CD4-positive, alpha-beta T cell treated with Interferon alpha-2 for 1 hour (primary cell): ENCODE results near the gene C1QTNF5.
"Not testable (repeated sequence)": the region's sequence is repeated elsewhere in the genome, so short reads cannot be mapped to it uniquely, and the experiment has no call there.

Experiments
- DNase-seq, 2 donors: peaks; one replicate each; pipeline ENCODE4 v3.0.0-alpha.2; 2020 to 2022

The C1QTNF5 gene

GRCh38 chr11:119340335-119341221, at the start of gene C1QTNF5:
Gene C1QTNF5 (minus strand): TSS chr11:119340883. CDS start chr11:119340397, 486 bp downstream.
- DNase-seq, result no peak

GRCh38 chr11:119389611-119390254, 49.0 kb upstream of the C1QTNF5 start:
- DNase-seq, result peak in 1 of 2 donors; percentile 15

- no peak for DNase-seq
Measured at GRCh38 chr11:119388103-119388502, 47.4 kb upstream of the C1QTNF5 start.

- no peak for DNase-seq
Measured at GRCh38 chr11:119384332-119384731, 43.6 kb upstream of the C1QTNF5 start.

- not testable (repeated sequence) for DNase-seq
Measured at GRCh38 chr11:119382513-119382912, 41.8 kb upstream of the C1QTNF5 start.

GRCh38 chr11:119382101-119382500, 41.4 kb upstream of the C1QTNF5 start:
- no peak for DNase-seq

- DNase-seq, result peak; percentile 95 to 97
Measured at GRCh38 chr11:119381181-119381988, 40.7 kb upstream of the C1QTNF5 start, which contains the start of gene USP2. Gene USP2 (minus strand): TSS chr11:119381690. CDS start chr11:119373480, 8,210 bp downstream.

- no peak for DNase-seq
Measured at GRCh38 chr11:119380827-119381180, 40.1 kb upstream of the C1QTNF5 start.

GRCh38 chr11:119380160-119380826, 39.6 kb upstream of the C1QTNF5 start:
- no peak for DNase-seq

GRCh38 chr11:119378851-119379465, 38.3 kb upstream of the C1QTNF5 start:
- DNase-seq, result no peak

GRCh38 chr11:119377961-119378667, 37.4 kb upstream of the C1QTNF5 start:
- DNase-seq, result no peak

- DNase-seq, result no peak
Measured at GRCh38 chr11:119377112-119377901, 36.6 kb upstream of the C1QTNF5 start.

GRCh38 chr11:119376197-119376847, 35.6 kb upstream of the C1QTNF5 start:
- DNase-seq, result no peak

GRCh38 chr11:119375337-119376196, 34.9 kb upstream of the C1QTNF5 start:
- DNase-seq, result no peak

GRCh38 chr11:119374632-119375336, 34.1 kb upstream of the C1QTNF5 start:
- DNase-seq, result no peak

GRCh38 chr11:119373921-119374631, 33.4 kb upstream of the C1QTNF5 start:
- DNase-seq, result peak; percentile 26 to 57

GRCh38 chr11:119373059-119373920, 32.6 kb upstream of the C1QTNF5 start:
- no peak for DNase-seq
